B cell (primary cell): Measurements from ENCODE around the gene CXCL8. TPM values are rescaled to one million over a fixed set of nuclear protein-coding genes. Genes with fewer than 3 reads are reported as not detected.

Source experiments
- ATAC-seq: fragments of 200-7000 bp; cut with Tn5 transposase; one replicate; pipeline ENCODE4 v1.10.0; 2021; ENCODE audit warnings: low read depth, mild to moderate bottlenecking, moderate number of reproducible peaks, moderate library complexity
- CTCF ChIA-PET: fragments of 350-600 bp; sonication (Branson Sonifier 250); formaldehyde crosslinking; loops from one replicate; lab custom pipeline; 2021; ENCODE audit warnings: antibody characterized with exemption, inconsistent platforms; lab: Charles Lee
- POLR2A ChIA-PET: fragments of 350-600 bp; sonication (Branson Sonifier 250); formaldehyde crosslinking; loops from one replicate; lab custom pipeline; 2021; ENCODE audit warnings: antibody characterized with exemption; lab: Charles Lee
- DNase-seq: peaks from one replicate; pipeline ENCODE4 v3.0.0; 2013
- H2AFZ ChIP-seq: 2 replicates; pipeline ENCODE4 v1.6.1; 2012; ENCODE audit warnings: mild to moderate bottlenecking, low read depth, low read length; ENCODE audit not compliant: insufficient read depth, poor library complexity, severe bottlenecking
- H3K27ac ChIP-seq, 2 donors: 1 replicate in 1 of 2; 2 replicates in 1 of 2; pipeline ENCODE4 v1.5.1; 2012 to 2013; ENCODE audit warnings: low read length in 2 of 2, mild to moderate bottlenecking in 2 of 2, moderate library complexity in 1 of 2
- H3K27me3 ChIP-seq, 4 experiments: fragments of 200-600 bp in 1 of 4; sonication (generic) in 1 of 4; replicated peaks in 1 of 4; 1 replicate in 2 of 4; 2 replicates in 2 of 4; pipeline versions ENCODE4 v1.6.1 to v1.7.0; 2013 to 2016; ENCODE audit warnings: low read length in 3 of 4, mild to moderate bottlenecking in 2 of 4, mixed read lengths in 1 of 4, moderate library complexity in 1 of 4; ENCODE audit not compliant: insufficient read depth in 4 of 4, control insufficient read depth in 3 of 4; ENCODE audit errors: control extremely low read depth in 1 of 4
- H3K36me3 ChIP-seq, 2 experiments: replicated peaks in 1 of 2; 1 replicate in 1 of 2; 2 replicates in 1 of 2; pipeline versions ENCODE4 v1.6.1 to v1.7.1; 2013; ENCODE audit warnings: low read length in 1 of 2; ENCODE audit not compliant: insufficient read depth in 2 of 2, control insufficient read depth in 1 of 2; ENCODE audit errors: control extremely low read depth in 1 of 2, extremely low read depth in 1 of 2
- H3K4me1 ChIP-seq, 2 donors: fragments of 200-600 bp in 1 of 2; sonication (generic) in 1 of 2; 1 replicate in 1 of 2; 2 replicates in 1 of 2; pipeline versions ENCODE4 v1.5.1 to v1.6.1; 2013 to 2017; ENCODE audit warnings: low read length in 2 of 2; ENCODE audit not compliant: control insufficient read depth in 2 of 2, insufficient read depth in 2 of 2
- H3K4me2 ChIP-seq: replicated peaks from 2 replicates; pipeline ENCODE3; 2012; ENCODE audit warnings: mild to moderate bottlenecking, low read depth, low read length; ENCODE audit not compliant: poor library complexity, severe bottlenecking
- H3K4me3 ChIP-seq, 5 experiments: fragments of 200-600 bp in 1 of 5; sonication (generic) in 1 of 5; 1 replicate in 3 of 5; 2 replicates in 2 of 5; pipeline versions ENCODE4 v1.5.1 to v1.7.0; 2011 to 2016; ENCODE audit warnings: low read length in 4 of 5, mild to moderate bottlenecking in 4 of 5, low read depth in 2 of 5, control low read depth in 1 of 5, moderate library complexity in 1 of 5; ENCODE audit not compliant: insufficient read depth in 1 of 5; ENCODE audit errors: control extremely low read depth in 1 of 5, extremely low read depth in 1 of 5
- H3K79me2 ChIP-seq: fragments of 200-600 bp; sonication (generic); one replicate; pipeline ENCODE4 v1.6.0; 2016; ENCODE audit warnings: low read length; ENCODE audit not compliant: control insufficient read depth, insufficient read depth
- H3K9ac ChIP-seq: fragments of 200-600 bp; sonication (generic); 2 replicates; pipeline ENCODE4 v1.6.1; 2017; ENCODE audit warnings: mild to moderate bottlenecking, low read length, moderate library complexity
- H3K9me3 ChIP-seq, 3 donors: one replicate each; pipeline versions ENCODE4 v1.6.1 to v1.7.1; 2013; ENCODE audit warnings: low read length in 2 of 3; ENCODE audit not compliant: control insufficient read depth in 2 of 3, insufficient read depth in 1 of 3; ENCODE audit errors: control extremely low read depth in 1 of 3
- H4K20me1 ChIP-seq: 2 replicates; pipeline ENCODE4 v1.6.0; 2012; ENCODE audit warnings: mild to moderate bottlenecking, low read length; ENCODE audit not compliant: insufficient read depth, control insufficient read depth, poor library complexity, severe bottlenecking
- H3K27ac Mint-ChIP-seq: one replicate; pipeline ENCODE4 v1.8.0; 2021; ENCODE audit warnings: mixed read lengths
- H3K27me3 Mint-ChIP-seq: one replicate; pipeline ENCODE4 v1.8.0; 2021; ENCODE audit warnings: mixed read lengths
- H3K4me1 Mint-ChIP-seq: one replicate; pipeline ENCODE4 v1.8.0; 2021; ENCODE audit warnings: mixed read lengths
- H3K4me3 Mint-ChIP-seq: one replicate; pipeline ENCODE4 v1.8.0; 2021; ENCODE audit warnings: mixed read lengths
- H3K9me3 Mint-ChIP-seq: one replicate; pipeline ENCODE4 v1.8.0; 2022; ENCODE audit warnings: mixed read lengths; ENCODE audit not compliant: insufficient read depth
- CTCF ChIP-seq: fragments of 200-600 bp; IDR thresholded peaks from one replicate; pipeline ENCODE4 v1.8.0; 2022; ENCODE audit warnings: antibody characterized with exemption, mild to moderate bottlenecking
- EZH2 ChIP-seq: IDR thresholded peaks from 2 replicates; pipeline ENCODE4 v1.6.1; 2012; ENCODE audit warnings: borderline replicate concordance, low read depth, mild to moderate bottlenecking, moderate library complexity, low read length; ENCODE audit not compliant: insufficient read depth, poor library complexity, severe bottlenecking
- WGBS: methylation state at CpG from one replicate; pipeline ENCODE4 v1.1.5; 2013; ENCODE audit warnings: missing lambda C conversion rate; ENCODE audit not compliant: insufficient coverage; 5-methylcytosine and 5-hydroxymethylcytosine counted together
- intact Hi-C: fragments of 100-400 bp; cut with micrococcal nuclease; formaldehyde crosslinking; loops from one replicate; pipeline ENCODE4 v1.10.0; 2022
- polyA plus RNA-seq: library from polyadenylated mRNA; depleted of rRNA; stranded (reverse); fragments of >200 nt; gene quantifications from 2 replicates; pipeline ENCODE4 v1.2.3, GENCODE V29; 2012
- total RNA-seq, 2 donors: library from RNA; stranded (reverse); fragments of 120-200 nt in 1 of 2; gene quantifications; 1 replicate in 1 of 2; 2 replicates in 1 of 2; pipeline versions ENCODE4 v1.2.3 to v1.2.4, GENCODE V29; 2013 to 2022

Gene CXCL8
- total and polyA plus RNA-seq, 2 donors (not counting 1 experiment from before 2014, with no cell fraction given), result 0.32 to 7.5 TPM

GRCh38 chr4:73764513-73764912, 24.1 kb downstream of the CXCL8 start:
- no peak overlapping the region for H3K4me2 ChIP-seq
- H3K9me3 ChIP-seq, result no peaks in the 10 kb centered on the region
- ChIA-PET POLR2A (no interaction called here), CTCF (no interaction called here)
- no peak overlapping the region for H3K27ac ChIP-seq
- ATAC-seq (no peak), DNase-seq (no peak)
- H3K27me3 Mint-ChIP-seq, result no peaks in the 10 kb centered on the region
- H3K36me3 ChIP-seq, result no peaks in the 10 kb centered on the region
- H3K27ac Mint-ChIP-seq, result no peak overlapping the region
- no peak overlapping the region for H3K4me3 Mint-ChIP-seq
- no peaks in the 10 kb centered on the region for H3K79me2 ChIP-seq
- 100% methylated on average over 4 of the region's 4 CpGs for WGBS
- peaks cover 6% of the 10 kb centered on the region for H3K4me1 Mint-ChIP-seq
- H3K27me3 ChIP-seq, result no peaks in the 10 kb centered on the region
- H4K20me1 ChIP-seq, result no peaks in the 10 kb centered on the region
- no peak overlapping the region for H2AFZ ChIP-seq
- H3K9me3 Mint-ChIP-seq, result no peaks in the 10 kb centered on the region
- TF ChIP-seq CTCF, result no peak
- TF ChIP-seq EZH2, result no peak
- intact Hi-C loops, result no loop called here
- H3K4me3 ChIP-seq, result no peak overlapping the region
- no peak overlapping the region for H3K9ac ChIP-seq
- no peaks in the 10 kb centered on the region for H3K4me1 ChIP-seq

- Histone ChIP-seq H3K27ac (no peak overlapping the region), H3K9me3 (no peaks in the 10 kb centered on the region), H3K4me3 (no peak overlapping the region), H4K20me1 (no peaks in the 10 kb centered on the region), H3K27me3 (no peaks in the 10 kb centered on the region), H3K36me3 (no peaks in the 10 kb centered on the region), H2AFZ (no peak overlapping the region), H3K4me1 (no peaks in the 10 kb centered on the region), H3K4me2 (no peak overlapping the region), H3K9ac (no peak overlapping the region), H3K79me2 (no peaks in the 10 kb centered on the region)
- DNase-seq (no peak), ATAC-seq (no peak)
- H3K4me1 Mint-ChIP-seq, result peaks cover 6% of the 10 kb centered on the region
- WGBS, result no CpG with 5 or more reads among the region's 2 CpGs
- ChIA-PET CTCF (no interaction called here), POLR2A (no interaction called here)
- H3K4me3 Mint-ChIP-seq, result no peak overlapping the region
- no peak for TF ChIP-seq EZH2
- TF ChIP-seq CTCF, result no peak
- H3K9me3 Mint-ChIP-seq, result no peaks in the 10 kb centered on the region
- no peak overlapping the region for H3K27ac Mint-ChIP-seq
- no peaks in the 10 kb centered on the region for H3K27me3 Mint-ChIP-seq
- intact Hi-C loops, result no loop called here
These were observed 24.9 kb downstream of the CXCL8 start for GRCh38 chr4:73765296-73765695.
